ENCODE data around the gene PPP1R3G.
A peak's percentile ranks its signal among the peaks of the same experiment; 100 is the strongest.

The PPP1R3G gene

GRCh38 chr6:5073992-5074391, 11.1 kb upstream of the PPP1R3G start:
- no peak for DNase-seq

DNA sequence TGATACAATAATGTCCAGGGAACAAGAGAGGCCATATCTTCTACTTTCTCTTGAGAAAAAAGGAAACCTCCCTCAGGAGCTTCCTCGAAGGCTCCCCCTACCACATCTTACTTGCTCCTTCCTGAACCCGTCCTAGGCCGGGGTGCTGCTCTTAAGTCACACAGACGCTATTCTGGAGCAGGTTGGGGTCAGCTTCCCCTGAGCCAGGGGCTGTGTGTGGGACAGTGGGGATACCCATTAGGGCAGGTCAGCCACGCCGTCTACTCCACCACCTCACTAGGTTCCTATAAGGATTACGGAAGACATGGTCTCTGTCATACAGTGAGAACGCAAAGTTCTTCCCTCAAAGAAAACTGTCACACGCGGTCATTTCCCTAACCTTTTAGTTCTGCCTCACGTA, 8.2 kb upstream of the PPP1R3G start:
- no peak for DNase-seq

GRCh38 chr6:5078121-5078669, 6.9 kb upstream of the PPP1R3G start:
- DNase-seq = no peak

- no peak for DNase-seq
Measured at GRCh38 chr6:5079692-5080091, 5.4 kb upstream of the PPP1R3G start.

DNA sequence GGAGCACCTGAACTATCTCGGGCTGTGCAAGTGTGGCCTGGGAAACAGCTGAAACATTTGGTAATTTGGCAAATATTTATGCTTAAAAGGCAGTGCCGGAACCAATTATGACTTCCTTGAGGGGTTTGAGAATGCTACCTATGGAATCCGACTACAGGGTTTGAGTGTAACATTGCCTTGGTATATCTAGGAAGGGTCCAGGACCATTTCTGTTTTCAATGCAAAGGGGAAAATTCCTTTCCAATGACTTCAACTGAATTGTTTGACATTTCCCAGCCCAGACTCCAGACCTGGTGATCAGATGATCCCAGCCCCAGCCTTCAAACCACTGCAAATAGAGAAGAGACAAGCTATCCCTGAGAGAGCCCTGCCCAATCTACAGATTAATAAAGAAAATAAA, 4.6 kb upstream of the PPP1R3G start:
- DNase-seq = no peak

GRCh38 chr6:5081182-5081581, 4.0 kb upstream of the PPP1R3G start:
- DNase-seq = no peak

DNA sequence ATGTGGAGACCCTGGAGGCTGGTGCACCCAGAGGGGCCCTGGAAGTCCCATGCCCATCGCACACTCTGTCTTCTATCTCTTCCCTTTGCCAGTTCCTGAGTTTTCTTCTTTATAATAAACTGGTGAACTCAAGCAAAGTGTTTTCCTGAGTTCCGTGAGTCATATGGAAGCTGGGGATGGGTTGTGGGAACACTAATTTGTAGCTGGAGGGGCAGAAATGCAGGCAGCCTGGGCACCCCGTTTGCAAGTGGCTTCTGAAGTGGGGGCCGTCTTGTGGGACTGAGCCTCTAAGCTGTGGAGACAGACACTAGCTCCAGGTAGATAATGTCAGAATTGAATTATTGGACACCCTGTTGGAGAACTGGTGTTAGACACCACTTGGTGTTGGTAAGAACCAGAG, 3.2 kb upstream of the PPP1R3G start:
- DNase-seq = no peak

- peak; percentile 70 for DNase-seq
Measured at GRCh38 chr6:5082487-5083306, 2.4 kb upstream of the PPP1R3G start.

GRCh38 chr6:5083307-5083583, 1.9 kb upstream of the PPP1R3G start:
- DNase-seq = no peak

GRCh38 chr6:5083813-5084359, 1.3 kb upstream of the PPP1R3G start:
- DNase-seq = no peak

- no peak for DNase-seq
Measured at GRCh38 chr6:5084360-5084780, 771 bp upstream of the PPP1R3G start.

DNA sequence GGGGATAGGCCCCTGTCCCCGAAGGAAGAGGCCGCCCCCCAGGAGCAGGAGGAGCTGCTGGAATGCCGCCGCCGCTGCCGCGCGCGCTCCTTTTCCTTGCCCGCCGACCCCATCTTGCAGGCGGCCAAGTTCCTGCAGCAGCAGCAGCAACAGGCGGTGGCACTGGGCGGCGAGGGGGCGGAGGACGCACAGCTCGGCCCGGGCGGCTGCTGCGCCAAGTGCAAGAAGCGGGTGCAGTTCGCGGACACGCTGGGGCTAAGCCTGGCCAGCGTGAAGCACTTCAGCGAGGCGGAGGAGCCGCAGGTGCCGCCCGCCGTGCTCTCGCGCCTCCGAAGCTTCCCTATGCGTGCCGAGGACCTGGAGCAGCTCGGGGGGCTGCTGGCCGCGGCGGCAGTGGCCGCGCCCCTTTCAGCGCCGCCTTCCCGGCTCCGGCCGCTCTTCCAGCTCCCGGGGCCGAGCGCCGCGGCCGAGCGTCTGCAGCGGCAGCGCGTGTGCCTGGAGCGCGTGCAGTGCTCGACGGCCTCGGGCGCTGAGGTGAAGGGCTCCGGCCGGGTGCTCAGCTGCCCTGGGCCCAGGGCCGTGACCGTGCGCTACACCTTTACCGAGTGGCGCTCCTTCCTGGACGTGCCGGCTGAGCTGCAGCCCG, 630 bp downstream of the PPP1R3G start:
- DNase-seq = no peak

DNA sequence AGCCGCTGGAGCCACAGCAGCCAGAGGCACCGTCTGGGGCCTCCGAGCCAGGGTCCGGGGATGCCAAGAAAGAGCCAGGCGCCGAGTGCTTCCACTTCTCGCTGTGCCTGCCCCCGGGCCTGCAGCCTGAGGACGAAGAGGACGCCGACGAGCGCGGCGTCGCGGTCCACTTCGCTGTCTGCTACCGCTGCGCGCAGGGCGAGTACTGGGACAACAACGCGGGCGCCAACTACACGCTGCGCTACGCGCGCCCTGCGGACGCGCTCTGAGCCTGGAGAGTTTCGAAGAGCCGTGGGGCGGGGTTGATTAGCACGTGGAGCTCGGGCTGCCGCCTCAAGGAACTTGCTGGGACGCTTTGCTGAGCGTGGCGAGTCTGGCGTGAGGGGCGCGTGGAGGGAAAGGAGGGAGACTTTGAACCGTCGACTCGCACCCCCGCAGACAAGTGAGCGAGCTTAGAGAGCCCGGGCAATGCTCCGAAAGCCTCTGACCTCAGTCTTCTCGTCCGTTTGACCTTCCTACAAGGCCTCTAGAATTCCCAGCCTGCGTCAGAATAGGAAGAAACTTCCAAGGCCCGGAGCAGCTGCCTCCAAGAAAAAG, 1.3 kb downstream of the PPP1R3G start:
- DNase-seq = no peak

GRCh38 chr6:5087389-5087788, 2.2 kb downstream of the PPP1R3G start:
- DNase-seq = no peak

GRCh38 chr6:5088780-5089179, 3.6 kb downstream of the PPP1R3G start:
- DNase-seq = no peak

GRCh38 chr6:5089481-5090438, 4.6 kb downstream of the PPP1R3G start:
- no peak for DNase-seq

DNA sequence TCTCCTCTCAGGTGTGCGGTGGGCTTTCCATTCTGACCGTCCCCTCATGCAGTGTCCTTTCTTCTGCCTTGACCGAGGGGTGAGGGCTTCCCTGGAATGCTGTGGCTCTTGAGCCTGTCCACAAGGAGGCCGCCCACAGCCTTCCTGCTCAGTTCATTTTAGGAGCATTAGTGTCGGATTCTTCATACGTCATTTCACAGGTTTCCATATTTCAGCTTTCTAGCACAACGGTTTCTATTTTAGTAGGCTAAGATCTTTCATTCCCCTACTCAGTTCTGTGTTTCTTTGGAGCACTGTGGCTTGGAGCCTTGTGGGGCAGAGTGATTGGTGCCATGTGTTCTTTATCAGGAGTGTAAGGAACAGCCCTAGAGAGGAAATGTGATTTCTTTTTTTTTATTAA, 5.5 kb downstream of the PPP1R3G start:
- no peak for DNase-seq

GRCh38 chr6:5091210-5092069, 6.3 kb downstream of the PPP1R3G start:
- no peak for DNase-seq

DNA sequence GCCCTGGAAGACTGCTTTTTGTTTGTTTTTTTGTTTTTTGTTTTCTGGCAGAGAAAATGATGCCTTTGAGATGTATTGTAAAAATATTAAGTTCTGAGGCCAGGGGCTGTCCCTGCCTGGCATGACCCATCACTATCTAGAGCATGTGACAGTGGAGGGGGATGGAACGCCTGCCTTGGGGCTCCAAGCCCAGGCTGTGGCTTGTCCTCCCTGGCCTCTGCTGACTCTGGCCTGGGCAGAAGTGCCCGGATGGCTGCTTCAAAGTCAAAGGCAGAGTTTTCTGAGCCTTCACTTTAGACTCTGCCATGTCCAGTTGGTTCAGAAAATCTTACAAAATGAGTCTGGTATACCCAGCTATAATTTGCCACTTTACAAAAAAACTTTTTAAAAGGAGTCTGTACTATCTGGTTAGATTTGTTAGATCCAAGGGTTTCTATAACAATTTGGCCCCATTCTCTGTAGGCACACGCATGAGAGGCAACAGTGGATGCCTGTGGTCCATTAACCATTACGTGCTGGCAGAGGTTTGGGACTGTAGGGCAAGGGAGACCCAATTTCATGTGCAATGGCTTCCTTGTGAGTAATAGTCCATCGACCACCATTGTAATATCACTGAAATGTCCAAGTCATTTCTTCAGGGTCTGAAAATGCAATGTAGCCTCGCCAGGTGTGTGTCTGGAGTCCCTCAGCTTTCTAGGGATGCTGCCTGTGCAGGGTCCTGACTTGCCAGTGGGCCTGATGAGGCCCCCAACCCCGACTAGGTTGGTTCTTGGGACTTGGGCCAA, 8.3 kb downstream of the PPP1R3G start:
- DNase-seq = no peak

DNA sequence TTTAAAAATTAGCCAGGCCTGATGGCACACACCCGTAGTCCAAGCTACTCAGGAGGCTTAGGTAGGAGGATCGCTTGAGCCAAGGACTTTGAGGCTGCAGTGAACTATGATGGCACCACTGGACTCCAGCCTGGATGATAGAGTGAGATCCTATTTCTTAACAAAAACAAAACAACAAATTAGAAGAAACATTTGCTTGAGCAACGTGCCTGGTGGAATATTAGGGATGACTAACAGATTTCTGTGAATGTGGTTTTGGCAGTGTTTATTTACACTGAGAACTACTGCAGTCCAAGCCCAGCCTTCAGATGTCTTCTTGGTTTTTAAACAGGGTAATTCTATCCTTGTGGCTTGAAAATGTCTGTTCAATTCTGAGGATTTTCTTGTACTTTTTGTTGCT, 9.2 kb downstream of the PPP1R3G start:
- DNase-seq = peak; percentile 88

- DNase-seq = peak; percentile 82
Measured at GRCh38 chr6:5095236-5095635, 10.1 kb downstream of the PPP1R3G start.

Measured in kidney glomerular epithelial cell (primary cell).